H9 (cell line): Measurements from ENCODE around the gene FGFR1OP2. TPM values are rescaled to one million over a fixed set of nuclear protein-coding genes. Genes with fewer than 3 reads are reported as not detected.

Source experiments
- DNase-seq: peaks from one replicate; pipeline ENCODE4 v3.0.0-alpha.2; 2017
- H2AFZ ChIP-seq: one replicate; pipeline ENCODE4 v1.6.1; 2013; ENCODE audit warnings: mild to moderate bottlenecking, low read length, control low read depth, moderate library complexity
- H2AK5ac ChIP-seq: 2 replicates; pipeline ENCODE4 v1.6.1; 2013; ENCODE audit warnings: low read length, control low read depth, mixed read lengths; ENCODE audit not compliant: insufficient read length
- H2BK120ac ChIP-seq: one replicate; pipeline ENCODE4 v1.6.1; 2013; ENCODE audit warnings: low read depth, mild to moderate bottlenecking, low read length, control low read depth, inconsistent platforms; ENCODE audit not compliant: poor library complexity, severe bottlenecking
- H2BK12ac ChIP-seq: 2 replicates; pipeline ENCODE4 v1.6.1; 2013; ENCODE audit warnings: low read length, control low read depth, mixed read lengths, low read depth; ENCODE audit not compliant: insufficient read length
- H2BK15ac ChIP-seq: 2 replicates; pipeline ENCODE4 v1.6.1; 2013; ENCODE audit warnings: low read depth, low read length, control low read depth
- H2BK20ac ChIP-seq: one replicate; pipeline ENCODE4 v1.6.1; 2013; ENCODE audit warnings: low read depth, mild to moderate bottlenecking, low read length, control low read depth, inconsistent platforms; ENCODE audit not compliant: poor library complexity, severe bottlenecking
- H2BK5ac ChIP-seq: 2 replicates; pipeline ENCODE4 v1.6.1; 2013; ENCODE audit warnings: low read length, control low read depth, mixed read lengths; ENCODE audit not compliant: insufficient read length
- H3K14ac ChIP-seq: 2 replicates; pipeline ENCODE4 v1.6.1; 2013; ENCODE audit warnings: low read length, control low read depth; ENCODE audit not compliant: insufficient read depth
- H3K18ac ChIP-seq: 2 replicates; pipeline ENCODE4 v1.6.1; 2013; ENCODE audit warnings: low read depth, mild to moderate bottlenecking, mixed read lengths, low read length, control low read depth; ENCODE audit not compliant: insufficient read length
- H3K23ac ChIP-seq: 2 replicates; pipeline ENCODE4 v1.6.1; 2013; ENCODE audit warnings: low read length, control low read depth, mixed read lengths, low read depth; ENCODE audit not compliant: insufficient read length
- H3K23me2 ChIP-seq: 2 replicates; pipeline ENCODE4 v1.6.1; 2013; ENCODE audit warnings: low read depth, mild to moderate bottlenecking, mixed read lengths, low read length, control low read depth; ENCODE audit not compliant: insufficient read length, poor library complexity, severe bottlenecking
- H3K27ac ChIP-seq: 2 replicates; pipeline ENCODE4 v1.5.1; 2013; ENCODE audit warnings: low read length, control low read depth, mixed read lengths, low read depth; ENCODE audit not compliant: insufficient read length
- H3K27me3 ChIP-seq: 2 replicates; pipeline ENCODE4 v1.6.1; 2013; ENCODE audit warnings: low read length, control low read depth, inconsistent platforms; ENCODE audit not compliant: insufficient read depth
- H3K4ac ChIP-seq: 2 replicates; pipeline ENCODE4 v1.6.1; 2013; ENCODE audit warnings: low read depth, mild to moderate bottlenecking, control low read depth, inconsistent platforms, low read length, moderate library complexity
- H3K4me1 ChIP-seq: 2 replicates; pipeline ENCODE4 v1.6.1; 2013; ENCODE audit warnings: low read length, control low read depth, inconsistent platforms; ENCODE audit not compliant: insufficient read depth
- H3K4me2 ChIP-seq: 2 replicates; pipeline ENCODE4 v1.6.1; 2013; ENCODE audit warnings: low read length, control low read depth, mixed read lengths; ENCODE audit not compliant: insufficient read length, insufficient read depth
- H3K56ac ChIP-seq: 2 replicates; pipeline ENCODE4 v1.6.1; 2013; ENCODE audit warnings: low read depth, mild to moderate bottlenecking, mixed read lengths, low read length, control low read depth; ENCODE audit not compliant: insufficient read length
- H3K79me1 ChIP-seq: 2 replicates; pipeline ENCODE4 v1.6.1; 2013; ENCODE audit warnings: low read depth, mild to moderate bottlenecking, moderate library complexity, low read length, control low read depth, inconsistent platforms; ENCODE audit not compliant: insufficient read depth, poor library complexity, severe bottlenecking
- H3K79me2 ChIP-seq: 2 replicates; pipeline ENCODE4 v1.6.1; 2013; ENCODE audit warnings: low read length, control low read depth, inconsistent platforms; ENCODE audit not compliant: insufficient read depth
- H3K9ac ChIP-seq: 2 replicates; pipeline ENCODE4 v1.6.1; 2013; ENCODE audit warnings: low read length, control low read depth, mixed read lengths; ENCODE audit not compliant: insufficient read length; ENCODE audit errors: extremely low read depth
- H3K9me3 ChIP-seq: one replicate; pipeline ENCODE4 v1.6.1; 2013; ENCODE audit warnings: low read depth, low read length, inconsistent platforms; ENCODE audit not compliant: control insufficient read depth
- H3T11ph ChIP-seq: one replicate; pipeline ENCODE4 v1.6.1; 2013; ENCODE audit warnings: mild to moderate bottlenecking, low read length, control low read depth, inconsistent platforms
- H4K20me1 ChIP-seq: one replicate; pipeline ENCODE4 v1.6.1; 2013; ENCODE audit not compliant: control insufficient read depth, insufficient read length, insufficient read depth
- H4K5ac ChIP-seq: 2 replicates; pipeline ENCODE4 v1.6.1; 2013; ENCODE audit warnings: low read depth, mild to moderate bottlenecking, mixed read lengths, low read length, control low read depth; ENCODE audit not compliant: insufficient read length
- H4K8ac ChIP-seq: replicated peaks from 2 replicates; pipeline ENCODE4 v1.6.1; 2013; ENCODE audit warnings: low read length, control low read depth, mixed read lengths, low read depth; ENCODE audit not compliant: insufficient read length
- H4K91ac ChIP-seq: 2 replicates; pipeline ENCODE4 v1.6.1; 2013; ENCODE audit warnings: low read depth, mild to moderate bottlenecking, moderate library complexity, mixed read lengths, low read length, control low read depth; ENCODE audit not compliant: insufficient read length
- H3K27ac Mint-ChIP-seq, 3 experiments: 2 replicates in 2 of 3; 3 replicates in 1 of 3; pipeline ENCODE4 v1.8.0; 2020 to 2021; ENCODE audit warnings: mixed read lengths in 3 of 3, mild to moderate bottlenecking in 1 of 3, moderate library complexity in 1 of 3
- H3K27me3 Mint-ChIP-seq: 2 replicates; pipeline ENCODE4 v1.8.0; 2021; ENCODE audit warnings: low read depth, mild to moderate bottlenecking, moderate library complexity, mixed read lengths
- H3K36me3 Mint-ChIP-seq, 3 experiments: 2 replicates in 2 of 3; 3 replicates in 1 of 3; pipeline ENCODE4 v1.8.0; 2020 to 2021; ENCODE audit warnings: low read depth in 3 of 3, mixed read lengths in 3 of 3; ENCODE audit not compliant: insufficient read depth in 1 of 3
- H3K4me1 Mint-ChIP-seq, 2 experiments: 2 replicates each; pipeline ENCODE4 v1.8.0; 2020; ENCODE audit warnings: mixed read lengths in 2 of 2
- H3K4me3 Mint-ChIP-seq, 2 experiments: 2 replicates in 1 of 2; 3 replicates in 1 of 2; pipeline ENCODE4 v1.8.0; 2020 to 2021; ENCODE audit warnings: mild to moderate bottlenecking in 2 of 2, mixed read lengths in 2 of 2, moderate library complexity in 1 of 2
- H3K9me3 Mint-ChIP-seq, 2 experiments: 2 replicates in 1 of 2; 3 replicates in 1 of 2; pipeline ENCODE4 v1.8.0; 2020; ENCODE audit warnings: mild to moderate bottlenecking in 2 of 2, mixed read lengths in 2 of 2, moderate library complexity in 1 of 2
- WGBS: extraction: QIAGEN DNeasy Blood & Tissue Kit; methylation state at CpG from one replicate; pipeline ENCODE4 v1.1.7; 2013; ENCODE audit warnings: missing lambda C conversion rate, low lambda C conversion rate, mixed read lengths; ENCODE audit not compliant: insufficient read length; ENCODE audit errors: extremely low coverage; 5-methylcytosine and 5-hydroxymethylcytosine counted together
- total RNA-seq: library from RNA; stranded (reverse); gene quantifications from 2 replicates; pipeline ENCODE4 v1.2.1, GENCODE V29; 2021
- TF ChIP-seq, protein P1 (sequence below): fragments of 200-600 bp; sonication (generic); conservative IDR thresholded peaks from 3 replicates; pipeline ENCODE4 v1.8.0; 2021; ENCODE audit warnings: antibody characterized with exemption, mild to moderate bottlenecking

Gene FGFR1OP2
- total RNA-seq, 1 experiment from 2014 or later: 30.0 TPM

GRCh38 chr12:26929590-26929989, 8.7 kb upstream of the FGFR1OP2 start:
- Mint-ChIP-seq H3K36me3 (peaks cover 21 to 55% (median 45%) of the 10 kb centered on the region in 3 experiments; a peak in 5 of 7 replicates), H3K27ac (peak overlapping the region in 1 of 3 experiments; percentile 40; a peak in 1 of 7 replicates), H3K4me1 (no peaks in the 10 kb centered on the region), H3K27me3 (no peaks in the 10 kb centered on the region), H3K4me3 (no peak overlapping the region), H3K9me3 (no peaks in the 10 kb centered on the region)
- no peak overlapping the region for H4K5ac ChIP-seq
- no peak overlapping the region for H3K4me2 ChIP-seq
- no peaks in the 10 kb centered on the region for H3K23me2 ChIP-seq
- no peak overlapping the region for H2AK5ac ChIP-seq
- H3K14ac ChIP-seq: no peak overlapping the region
- no peak overlapping the region for H3T11ph ChIP-seq
- H2BK120ac ChIP-seq: no peak overlapping the region
- no peak overlapping the region for H3K23ac ChIP-seq
- no peaks in the 10 kb centered on the region for H3K4me1 ChIP-seq
- no peak for DNase-seq
- no peak overlapping the region for H3K18ac ChIP-seq
- H3K56ac ChIP-seq: no peak overlapping the region
- no peak overlapping the region for H2BK12ac ChIP-seq
- no peak overlapping the region for H2BK15ac ChIP-seq
- H4K91ac ChIP-seq: no peak overlapping the region
- no peak overlapping the region for H4K8ac ChIP-seq
- no peak overlapping the region for H2BK20ac ChIP-seq
- H3K79me1 ChIP-seq: no peaks in the 10 kb centered on the region
- WGBS: no CpG with 5 or more reads among the region's 2 CpGs
- H4K20me1 ChIP-seq: no peaks in the 10 kb centered on the region
- no peak overlapping the region for H3K9ac ChIP-seq
- no peaks in the 10 kb centered on the region for H3K27me3 ChIP-seq
- H2BK5ac ChIP-seq: no peak overlapping the region
- no peak overlapping the region for H3K4ac ChIP-seq
- no peak overlapping the region for H2AFZ ChIP-seq
- H3K27ac ChIP-seq: no peak overlapping the region
- TF ChIP-seq, protein P1, sequence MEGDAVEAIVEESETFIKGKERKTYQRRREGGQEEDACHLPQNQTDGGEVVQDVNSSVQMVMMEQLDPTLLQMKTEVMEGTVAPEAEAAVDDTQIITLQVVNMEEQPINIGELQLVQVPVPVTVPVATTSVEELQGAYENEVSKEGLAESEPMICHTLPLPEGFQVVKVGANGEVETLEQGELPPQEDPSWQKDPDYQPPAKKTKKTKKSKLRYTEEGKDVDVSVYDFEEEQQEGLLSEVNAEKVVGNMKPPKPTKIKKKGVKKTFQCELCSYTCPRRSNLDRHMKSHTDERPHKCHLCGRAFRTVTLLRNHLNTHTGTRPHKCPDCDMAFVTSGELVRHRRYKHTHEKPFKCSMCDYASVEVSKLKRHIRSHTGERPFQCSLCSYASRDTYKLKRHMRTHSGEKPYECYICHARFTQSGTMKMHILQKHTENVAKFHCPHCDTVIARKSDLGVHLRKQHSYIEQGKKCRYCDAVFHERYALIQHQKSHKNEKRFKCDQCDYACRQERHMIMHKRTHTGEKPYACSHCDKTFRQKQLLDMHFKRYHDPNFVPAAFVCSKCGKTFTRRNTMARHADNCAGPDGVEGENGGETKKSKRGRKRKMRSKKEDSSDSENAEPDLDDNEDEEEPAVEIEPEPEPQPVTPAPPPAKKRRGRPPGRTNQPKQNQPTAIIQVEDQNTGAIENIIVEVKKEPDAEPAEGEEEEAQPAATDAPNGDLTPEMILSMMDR: no peak
- H3K9me3 ChIP-seq: no peaks in the 10 kb centered on the region
- no peaks in the 10 kb centered on the region for H3K79me2 ChIP-seq
